T47D (cell line): ENCODE data around the gene ARAP3.
"Not testable (repeated sequence)": the region's sequence is repeated elsewhere in the genome, so short reads cannot be mapped to it uniquely, and the experiment has no call there.

Experiments used
- DNase-seq, 2 experiments: peaks; one replicate each; pipeline versions ENCODE4 v3.0.0 to v3.0.0-alpha.2; 2011 to 2012; ENCODE audit warnings: low read depth in 1 of 2, low spot score in 1 of 2
- JUND ChIP-seq: IDR thresholded peaks from 2 replicates; pipeline ENCODE4 v1.6.1; 2012; ENCODE audit warnings: low read depth
- in situ Hi-C: cut with HindIII; loops from 2 replicates; pipeline ENCODE4 v1.10.0; 2016; ENCODE audit warnings: low sequenced_read_pairs, low pct_unique_long_range_greater_than_20kb

Gene ARAP3, protein sequence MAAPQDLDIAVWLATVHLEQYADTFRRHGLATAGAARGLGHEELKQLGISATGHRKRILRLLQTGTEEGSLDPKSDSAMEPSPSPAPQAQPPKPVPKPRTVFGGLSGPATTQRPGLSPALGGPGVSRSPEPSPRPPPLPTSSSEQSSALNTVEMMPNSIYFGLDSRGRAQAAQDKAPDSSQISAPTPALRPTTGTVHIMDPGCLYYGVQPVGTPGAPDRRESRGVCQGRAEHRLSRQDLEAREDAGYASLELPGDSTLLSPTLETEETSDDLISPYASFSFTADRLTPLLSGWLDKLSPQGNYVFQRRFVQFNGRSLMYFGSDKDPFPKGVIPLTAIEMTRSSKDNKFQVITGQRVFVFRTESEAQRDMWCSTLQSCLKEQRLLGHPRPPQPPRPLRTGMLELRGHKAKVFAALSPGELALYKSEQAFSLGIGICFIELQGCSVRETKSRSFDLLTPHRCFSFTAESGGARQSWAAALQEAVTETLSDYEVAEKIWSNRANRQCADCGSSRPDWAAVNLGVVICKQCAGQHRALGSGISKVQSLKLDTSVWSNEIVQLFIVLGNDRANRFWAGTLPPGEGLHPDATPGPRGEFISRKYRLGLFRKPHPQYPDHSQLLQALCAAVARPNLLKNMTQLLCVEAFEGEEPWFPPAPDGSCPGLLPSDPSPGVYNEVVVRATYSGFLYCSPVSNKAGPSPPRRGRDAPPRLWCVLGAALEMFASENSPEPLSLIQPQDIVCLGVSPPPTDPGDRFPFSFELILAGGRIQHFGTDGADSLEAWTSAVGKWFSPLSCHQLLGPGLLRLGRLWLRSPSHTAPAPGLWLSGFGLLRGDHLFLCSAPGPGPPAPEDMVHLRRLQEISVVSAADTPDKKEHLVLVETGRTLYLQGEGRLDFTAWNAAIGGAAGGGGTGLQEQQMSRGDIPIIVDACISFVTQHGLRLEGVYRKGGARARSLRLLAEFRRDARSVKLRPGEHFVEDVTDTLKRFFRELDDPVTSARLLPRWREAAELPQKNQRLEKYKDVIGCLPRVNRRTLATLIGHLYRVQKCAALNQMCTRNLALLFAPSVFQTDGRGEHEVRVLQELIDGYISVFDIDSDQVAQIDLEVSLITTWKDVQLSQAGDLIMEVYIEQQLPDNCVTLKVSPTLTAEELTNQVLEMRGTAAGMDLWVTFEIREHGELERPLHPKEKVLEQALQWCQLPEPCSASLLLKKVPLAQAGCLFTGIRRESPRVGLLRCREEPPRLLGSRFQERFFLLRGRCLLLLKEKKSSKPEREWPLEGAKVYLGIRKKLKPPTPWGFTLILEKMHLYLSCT (N-terminal part only)

DNA sequence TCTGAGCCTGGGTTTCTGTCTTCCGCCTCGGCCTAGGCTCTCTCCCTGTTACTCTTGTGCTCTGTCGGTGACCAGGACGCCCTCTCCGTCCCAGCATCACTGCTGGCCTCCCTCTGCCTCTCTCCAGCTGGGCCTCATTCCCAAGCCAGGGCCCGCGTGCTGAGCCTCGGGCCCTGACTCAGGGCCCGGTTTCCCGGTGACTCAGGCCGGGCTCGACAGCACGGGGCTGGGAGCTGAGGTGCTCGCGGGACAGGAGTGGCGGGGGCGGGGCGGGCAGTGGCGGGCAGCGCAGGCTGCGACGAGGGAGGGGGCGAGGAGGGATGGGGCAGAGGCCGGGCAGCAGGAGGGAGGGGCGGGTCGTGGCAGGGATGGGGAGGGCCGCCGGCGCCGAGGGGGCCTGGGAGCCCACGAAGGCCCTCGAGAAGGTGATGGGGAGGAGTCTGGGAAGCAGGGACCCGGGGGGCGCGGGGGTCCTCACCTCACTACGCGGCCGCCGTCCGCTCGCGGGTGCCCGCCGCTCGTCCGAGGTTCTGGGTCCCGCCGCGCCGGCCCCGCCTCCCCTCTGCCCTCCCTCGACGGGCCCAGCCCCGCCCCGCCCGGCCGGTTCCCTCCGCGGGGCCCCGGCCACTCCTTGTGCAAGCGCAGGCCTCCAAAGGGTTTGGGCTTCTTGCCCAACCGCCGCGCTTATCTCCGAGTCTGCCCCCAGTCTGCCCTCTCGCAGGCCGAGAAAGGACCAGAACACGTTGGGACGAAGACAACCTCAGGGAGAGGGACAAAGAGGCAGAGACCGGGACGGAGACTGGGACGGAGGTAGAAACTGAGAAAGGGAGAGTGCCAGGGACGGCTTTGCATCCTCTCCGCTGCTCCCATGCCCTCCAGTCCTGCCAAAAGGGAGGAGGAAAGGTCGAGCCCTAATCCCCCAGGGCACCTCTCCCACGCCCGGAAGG lies at the start of gene ARAP3:
ARAP3 (minus strand) TSS at position 536 of the 947 bp plus-strand sequence. CDS start 1,744 bp downstream, outside the sequence.
- DNase-seq, result peak; percentile 48 to 60
- no peak for TF ChIP-seq JUND
- in situ Hi-C loops, result no loop called here

DNA sequence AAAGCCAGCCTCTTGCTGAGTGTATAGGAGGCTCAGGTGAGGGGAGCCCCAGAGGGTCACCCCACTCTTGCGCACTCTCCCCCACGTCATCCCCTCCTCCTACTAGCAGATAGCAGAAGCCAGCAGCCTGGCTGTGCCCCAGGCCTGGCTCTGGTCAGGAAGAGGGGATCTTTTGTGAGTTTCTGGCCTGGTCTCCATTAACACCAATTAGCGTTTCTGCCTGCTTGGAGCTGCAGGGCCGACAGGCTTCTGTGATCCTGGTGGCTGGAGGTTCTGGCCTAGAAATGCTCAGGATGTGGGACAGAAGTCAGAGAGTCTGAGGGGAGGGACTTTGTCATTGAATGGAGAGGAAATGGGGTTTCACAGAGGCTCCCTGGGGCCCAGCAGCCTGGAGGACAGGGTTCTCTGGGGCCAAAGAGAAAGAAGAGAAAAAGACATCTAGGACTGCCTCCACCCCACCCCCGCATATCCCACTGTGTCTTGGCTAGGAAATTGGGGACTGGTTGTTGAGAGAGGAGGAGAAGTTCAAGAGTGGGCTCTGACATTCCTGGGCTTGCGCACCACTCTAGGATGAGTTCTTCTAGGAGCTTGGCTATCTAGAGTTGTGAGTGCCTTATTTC lies 47.5 kb upstream of the ARAP3 start:
- in situ Hi-C loops, result no loop called here
- no peak for DNase-seq
- no peak for TF ChIP-seq JUND

DNA sequence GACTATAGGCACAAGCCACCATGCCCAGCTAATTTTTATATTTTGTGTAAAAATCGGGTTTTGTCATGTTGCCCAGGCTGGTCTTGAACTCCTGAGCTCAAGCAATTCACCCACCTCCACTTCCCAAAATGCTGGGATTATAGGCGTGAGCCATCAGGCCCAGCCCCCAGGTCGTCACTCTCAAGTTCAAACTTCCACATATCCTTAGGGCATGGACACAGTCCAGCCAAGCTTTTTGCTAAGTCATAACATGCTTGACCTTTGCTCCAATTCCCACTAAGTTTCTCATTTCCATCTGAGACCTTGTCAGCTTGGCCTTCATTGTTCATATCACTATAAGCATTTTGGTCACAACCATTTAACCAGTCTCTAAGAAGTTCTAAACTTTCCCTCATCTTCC lies 43.9 kb upstream of the ARAP3 start:
- DNase-seq, result peak in 1 of 2 experiments; percentile 61
- in situ Hi-C loops, result no loop called here
- TF ChIP-seq JUND, result no peak

DNA sequence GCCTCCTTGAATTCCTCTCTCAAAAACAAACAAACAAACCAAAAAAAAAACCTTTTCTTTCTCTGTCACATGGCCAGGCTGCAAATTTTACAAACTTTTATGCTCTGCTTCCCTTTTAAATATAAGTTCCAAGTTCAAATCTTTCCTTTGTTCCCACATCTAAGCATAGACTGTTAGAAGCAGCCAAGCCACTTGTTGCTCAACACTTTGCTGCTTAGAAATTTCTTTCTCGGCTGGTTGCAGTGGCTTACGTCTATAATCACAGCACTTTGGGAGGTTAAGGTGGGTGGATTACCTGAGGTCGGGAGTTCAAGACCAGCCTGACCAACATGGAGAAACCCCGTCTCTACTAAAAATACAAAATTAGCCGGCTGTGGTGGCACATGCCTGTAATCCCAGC lies 43.1 kb upstream of the ARAP3 start:
- in situ Hi-C loops, DNase-seq: not testable (repeated sequence)

DNA sequence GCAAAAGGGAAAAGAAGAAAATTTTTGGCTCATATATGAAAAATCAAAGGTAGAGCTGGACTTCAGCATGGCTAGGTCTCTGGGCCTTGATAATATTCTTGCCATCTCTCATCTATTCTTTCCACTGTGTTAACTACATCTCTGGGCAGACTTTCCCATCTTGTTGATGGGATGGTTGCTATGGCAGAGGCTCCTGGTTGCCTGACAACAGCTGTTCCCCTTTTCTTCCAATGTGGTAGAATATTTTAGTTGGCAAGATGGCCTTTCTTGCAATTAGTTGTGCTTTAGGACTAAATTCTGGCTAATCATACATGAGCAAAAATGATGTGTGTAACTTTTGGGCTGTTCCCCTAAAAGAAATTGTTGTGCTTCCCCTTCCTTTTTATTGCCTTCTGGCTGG lies 40.2 kb upstream of the ARAP3 start:
- in situ Hi-C loops, result no loop called here
- no peak for TF ChIP-seq JUND

DNA sequence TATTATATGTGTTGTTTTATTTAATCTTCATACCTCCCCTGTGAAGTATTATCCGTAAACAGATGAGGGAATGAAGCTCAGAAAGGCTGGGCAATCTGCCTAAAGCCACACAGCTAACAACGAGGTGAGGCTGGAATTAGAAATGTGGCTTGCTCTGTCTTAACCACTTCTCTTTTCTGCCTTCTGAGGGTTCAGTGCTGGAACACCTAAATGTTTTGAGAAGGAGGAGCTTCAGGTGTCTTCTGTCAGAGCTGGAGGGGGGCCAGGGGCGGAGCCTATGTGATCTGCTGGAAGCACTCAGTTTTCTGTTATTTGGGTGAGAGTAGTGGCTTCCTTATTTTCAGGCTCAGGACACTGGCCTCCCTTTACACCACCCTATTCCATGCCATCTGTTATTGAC lies 35.0 kb upstream of the ARAP3 start:
- in situ Hi-C loops, result no loop called here
- no peak for DNase-seq
- no peak for TF ChIP-seq JUND

More for the DNA sequence above, 40.2 kb upstream of the ARAP3 start:
- DNase-seq, result no peak

DNA sequence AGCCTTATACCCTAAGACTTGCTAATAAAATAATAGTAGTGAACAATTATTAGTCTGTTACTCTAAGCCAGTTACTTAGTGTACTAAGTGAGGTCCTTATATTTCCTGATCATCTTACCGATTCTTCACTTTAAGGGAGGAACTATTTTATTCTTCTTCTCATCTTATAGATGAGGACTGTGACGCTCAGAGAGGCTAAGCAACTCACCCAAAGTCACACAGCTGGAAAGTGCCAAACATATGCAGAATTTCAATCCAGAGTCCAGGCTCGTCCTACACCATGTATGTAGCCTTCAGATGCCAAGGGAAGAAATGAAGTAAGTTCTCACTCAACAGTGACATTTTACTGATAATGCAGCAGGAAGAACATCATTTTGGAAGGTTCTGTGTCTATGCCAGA lies 34.4 kb upstream of the ARAP3 start:
- TF ChIP-seq JUND, result no peak
- in situ Hi-C loops, result no loop called here
- DNase-seq, result no peak

DNA sequence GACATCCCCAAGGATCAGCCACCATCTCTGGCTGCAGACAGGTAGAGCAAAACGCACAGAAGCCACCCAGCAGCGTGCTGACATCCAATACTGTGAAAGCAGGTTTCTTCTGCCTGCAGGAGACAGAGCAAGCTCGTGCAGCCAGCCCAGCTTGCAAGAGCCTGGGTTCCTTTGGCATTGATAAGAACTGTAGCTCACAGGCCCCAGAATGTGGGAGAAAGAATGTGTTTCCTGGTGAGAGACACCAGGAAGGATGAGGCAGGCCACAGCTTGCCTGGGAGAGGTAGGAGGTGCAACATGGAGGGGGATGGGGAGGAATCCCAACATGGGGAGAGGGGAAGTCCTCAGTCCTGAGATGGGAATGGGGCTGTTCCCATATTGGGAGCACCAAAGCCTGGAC lies 34.0 kb upstream of the ARAP3 start:
- no peak for TF ChIP-seq JUND
- DNase-seq, result peak in 1 of 2 experiments; percentile 64
- in situ Hi-C loops, result no loop called here

DNA sequence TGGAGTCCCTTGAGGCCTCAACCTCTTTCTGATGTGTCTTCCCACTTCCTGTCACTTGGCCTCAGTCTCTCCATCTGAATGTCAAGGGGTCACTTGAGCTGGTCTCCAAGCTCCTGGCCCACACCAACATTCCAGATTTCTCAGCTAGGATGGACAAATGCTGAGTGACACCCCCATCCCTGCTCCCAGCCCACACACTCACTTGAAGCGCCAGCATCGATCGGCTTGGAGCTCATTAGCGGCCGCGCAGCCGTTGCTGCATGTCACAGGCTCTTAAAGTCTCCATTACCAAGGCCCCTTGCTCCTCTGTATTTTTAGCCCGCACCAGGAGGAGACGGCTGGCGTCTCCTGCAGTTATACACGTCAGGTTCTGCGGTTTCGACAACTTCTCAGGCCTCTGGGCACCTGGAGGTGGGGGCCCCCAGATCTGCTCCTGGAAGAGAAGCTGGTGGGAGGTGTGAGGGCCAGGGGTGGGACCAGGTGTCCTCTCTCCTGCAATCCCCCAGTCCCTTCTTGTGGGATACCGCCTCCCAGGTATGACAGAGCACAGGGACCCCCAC lies 33.4 kb upstream of the ARAP3 start:
- in situ Hi-C loops, result no loop called here
- no peak for TF ChIP-seq JUND
- DNase-seq, result no peak

DNA sequence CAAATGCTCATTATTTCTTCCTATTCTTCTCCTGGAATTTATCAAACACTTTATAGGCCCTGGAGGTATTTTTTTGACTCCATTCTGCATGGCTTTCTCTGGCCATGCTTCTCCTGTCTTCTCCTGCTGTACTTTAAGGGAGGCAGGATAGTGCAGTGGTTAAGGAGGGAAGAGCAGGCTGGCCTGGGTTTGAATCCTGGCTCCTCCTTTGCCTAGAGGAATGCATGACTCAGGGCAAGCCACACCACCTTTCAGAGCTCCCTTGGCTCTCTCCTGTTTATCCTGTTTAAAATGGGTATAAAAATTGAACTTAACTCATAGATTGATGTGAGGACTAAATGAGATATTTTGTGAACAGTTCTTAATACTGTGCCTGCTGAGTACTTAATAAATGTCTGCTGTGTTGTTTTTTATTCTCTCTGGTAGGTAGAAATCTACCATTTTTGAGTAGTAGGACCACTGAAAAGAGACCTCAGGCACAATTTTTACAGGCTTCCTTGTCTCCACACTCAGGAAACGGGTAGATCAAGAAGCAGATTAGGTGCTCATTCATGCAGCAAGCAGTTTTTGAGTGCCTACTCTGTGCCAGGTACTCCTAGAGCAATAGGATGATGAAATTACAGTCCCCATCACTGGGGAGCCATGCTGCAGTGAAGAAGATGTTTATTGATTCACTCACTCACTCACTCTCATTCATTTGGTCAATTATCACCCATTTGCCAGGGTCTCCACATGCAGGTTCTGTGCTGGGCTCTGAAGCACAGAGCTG lies 32.7 kb upstream of the ARAP3 start:
- in situ Hi-C loops, result no loop called here
- DNase-seq, result peak in 1 of 2 experiments; percentile 49
- TF ChIP-seq JUND, result no peak
